Measurements from ENCODE around the gene PHOX2B.
A peak's percentile ranks its signal among the peaks of the same experiment; 100 is the strongest.
"Not testable (repeated sequence)": the region's sequence is repeated elsewhere in the genome, so short reads cannot be mapped to it uniquely, and the experiment has no call there.

Gene PHOX2B

GRCh38 chr4:41745292-41746024 lies 3.1 kb downstream of the PHOX2B start:
- no peak for DNase-seq (ENCODE audit: low read depth in 1 of 2, low spot score in 1 of 2)
- TF ChIP-seq JUND (IDR thresholded peaks at IDR 0.05; ENCODE audit: low read depth) = no peak
- in situ Hi-C loops (cut with HindIII; ENCODE audit: low pct_unique_long_range_greater_than_20kb, low sequenced_read_pairs) = no loop called here

GRCh38 chr4:41744572-41745291 lies 3.8 kb downstream of the PHOX2B start:
- no peak for TF ChIP-seq JUND (IDR thresholded peaks at IDR 0.05; ENCODE audit: low read depth)
- no peak for DNase-seq (ENCODE audit: low read depth in 1 of 2, low spot score in 1 of 2)
- in situ Hi-C loops (cut with HindIII; ENCODE audit: low pct_unique_long_range_greater_than_20kb, low sequenced_read_pairs) = no loop called here

- DNase-seq (ENCODE audit: low read depth in 1 of 2, low spot score in 1 of 2) = no peak
- no peak for TF ChIP-seq JUND (IDR thresholded peaks at IDR 0.05; ENCODE audit: low read depth)
- in situ Hi-C loops (cut with HindIII; ENCODE audit: low pct_unique_long_range_greater_than_20kb, low sequenced_read_pairs) = no loop called here
These were observed 7.2 kb downstream of the PHOX2B start for GRCh38 chr4:41741354-41741753.

- DNase-seq (ENCODE audit: low read depth in 1 of 2, low spot score in 1 of 2); in situ Hi-C loops (cut with HindIII; ENCODE audit: low pct_unique_long_range_greater_than_20kb, low sequenced_read_pairs): not testable (repeated sequence)
These were observed 11.0 kb downstream of the PHOX2B start for GRCh38 chr4:41737491-41737890.

- peak in 1 of 2 experiments; percentile 42 for DNase-seq (ENCODE audit: low read depth in 1 of 2, low spot score in 1 of 2)
- in situ Hi-C loops (cut with HindIII; ENCODE audit: low pct_unique_long_range_greater_than_20kb, low sequenced_read_pairs) = no loop called here
- no peak for TF ChIP-seq JUND (IDR thresholded peaks at IDR 0.05; ENCODE audit: low read depth)
These were observed 14.2 kb downstream of the PHOX2B start for GRCh38 chr4:41734371-41734770.

- TF ChIP-seq JUND (IDR thresholded peaks at IDR 0.05; ENCODE audit: low read depth) = no peak
- in situ Hi-C loops (cut with HindIII; ENCODE audit: low pct_unique_long_range_greater_than_20kb, low sequenced_read_pairs) = no loop called here
- DNase-seq (ENCODE audit: low read depth in 1 of 2, low spot score in 1 of 2) = no peak
These were observed 16.9 kb downstream of the PHOX2B start for GRCh38 chr4:41731569-41732126.

GRCh38 chr4:41728573-41728913 lies 20.0 kb downstream of the PHOX2B start:
- TF ChIP-seq JUND (IDR thresholded peaks at IDR 0.05; ENCODE audit: low read depth) = no peak
- in situ Hi-C loops (cut with HindIII; ENCODE audit: low pct_unique_long_range_greater_than_20kb, low sequenced_read_pairs) = no loop called here
- no peak for DNase-seq (ENCODE audit: low read depth in 1 of 2, low spot score in 1 of 2)

- TF ChIP-seq JUND (IDR thresholded peaks at IDR 0.05; ENCODE audit: low read depth) = no peak
- DNase-seq (ENCODE audit: low read depth in 1 of 2, low spot score in 1 of 2) = no peak
- in situ Hi-C loops (cut with HindIII; ENCODE audit: low pct_unique_long_range_greater_than_20kb, low sequenced_read_pairs) = no loop called here
These were observed 20.5 kb downstream of the PHOX2B start for GRCh38 chr4:41727861-41728572.

- no peak for TF ChIP-seq JUND (IDR thresholded peaks at IDR 0.05; ENCODE audit: low read depth)
- in situ Hi-C loops (cut with HindIII; ENCODE audit: low pct_unique_long_range_greater_than_20kb, low sequenced_read_pairs) = no loop called here
- DNase-seq (ENCODE audit: low read depth in 1 of 2, low spot score in 1 of 2) = no peak
These were observed 23.3 kb downstream of the PHOX2B start for GRCh38 chr4:41725254-41725653.

GRCh38 chr4:41723286-41723685 lies 25.2 kb downstream of the PHOX2B start:
- TF ChIP-seq JUND (IDR thresholded peaks at IDR 0.05; ENCODE audit: low read depth) = no peak
- in situ Hi-C loops (cut with HindIII; ENCODE audit: low pct_unique_long_range_greater_than_20kb, low sequenced_read_pairs) = no loop called here
- no peak for DNase-seq (ENCODE audit: low read depth in 1 of 2, low spot score in 1 of 2)

GRCh38 chr4:41722181-41722580 lies 26.3 kb downstream of the PHOX2B start:
- in situ Hi-C loops (cut with HindIII; ENCODE audit: low pct_unique_long_range_greater_than_20kb, low sequenced_read_pairs) = no loop called here
- TF ChIP-seq JUND (IDR thresholded peaks at IDR 0.05; ENCODE audit: low read depth) = no peak
- no peak for DNase-seq (ENCODE audit: low read depth in 1 of 2, low spot score in 1 of 2)

- in situ Hi-C loops (cut with HindIII; ENCODE audit: low pct_unique_long_range_greater_than_20kb, low sequenced_read_pairs) = no loop called here
- no peak for DNase-seq (ENCODE audit: low read depth in 1 of 2, low spot score in 1 of 2)
- TF ChIP-seq JUND (IDR thresholded peaks at IDR 0.05; ENCODE audit: low read depth) = no peak
These were observed 29.1 kb downstream of the PHOX2B start for GRCh38 chr4:41719417-41719816.

GRCh38 chr4:41718907-41719306 lies 29.6 kb downstream of the PHOX2B start:
- in situ Hi-C loops (cut with HindIII; ENCODE audit: low pct_unique_long_range_greater_than_20kb, low sequenced_read_pairs) = no loop called here
- DNase-seq (ENCODE audit: low read depth in 1 of 2, low spot score in 1 of 2) = no peak
- TF ChIP-seq JUND (IDR thresholded peaks at IDR 0.05; ENCODE audit: low read depth) = no peak
